GM18511 (cell line): Measurements from ENCODE around the gene HAVCR2.

ENCODE experiments used
- ATAC-seq: cut with Tn5 transposase; IDR thresholded peaks from one replicate; pipeline ENCODE4 v1.9.1; 2021; ENCODE audit warnings: mild to moderate bottlenecking, moderate library complexity; ENCODE audit not compliant: unreplicated experiment

HAVCR2 gene

GRCh38 chr5:157108976-157109375 lies at the start of gene HAVCR2:
Gene HAVCR2, minus strand, starts transcription at chr5:157109044. Its CDS starts 61 bp downstream, at chr5:157108983.
- ATAC-seq = peak; percentile 86

GRCh38 chr5:157157293-157157891 lies 48.5 kb upstream of the HAVCR2 start:
- no peak for ATAC-seq

- ATAC-seq = no peak
Measured at GRCh38 chr5:157155297-157155696, 46.5 kb upstream of the HAVCR2 start.

GRCh38 chr5:157150995-157151394 lies 42.2 kb upstream of the HAVCR2 start:
- no peak for ATAC-seq

GRCh38 chr5:157148734-157149615 lies 40.1 kb upstream of the HAVCR2 start:
- ATAC-seq = peak; percentile 83

- peak; percentile 47 for ATAC-seq
Measured at GRCh38 chr5:157143127-157143971, 34.5 kb upstream of the HAVCR2 start.

GRCh38 chr5:157142317-157143126 lies 33.7 kb upstream of the HAVCR2 start, which contains the start of gene MED7:
Gene MED7, minus strand, starts transcription at chr5:157142865. Its CDS starts 3,434 bp downstream, at chr5:157139431.
- peak; percentile 100 for ATAC-seq

- ATAC-seq = no peak
Measured at GRCh38 chr5:157137691-157138090, 28.8 kb upstream of the HAVCR2 start.

- ATAC-seq = no peak
Measured at GRCh38 chr5:157132281-157132612, 23.4 kb upstream of the HAVCR2 start.

- peak; percentile 42 for ATAC-seq
Measured at GRCh38 chr5:157130925-157131324, 22.1 kb upstream of the HAVCR2 start.

- no peak for ATAC-seq
Measured at GRCh38 chr5:157121709-157122108, 12.9 kb upstream of the HAVCR2 start.

GRCh38 chr5:157120102-157120501 lies 11.3 kb upstream of the HAVCR2 start:
- no peak for ATAC-seq

GRCh38 chr5:157116483-157116954 lies 7.7 kb upstream of the HAVCR2 start:
- peak; percentile 76 for ATAC-seq

GRCh38 chr5:157115502-157115901 lies 6.7 kb upstream of the HAVCR2 start:
- no peak for ATAC-seq

GRCh38 chr5:157115012-157115411 lies 6.2 kb upstream of the HAVCR2 start:
- no peak for ATAC-seq

- no peak for ATAC-seq
Measured at GRCh38 chr5:157113002-157113401, 4.2 kb upstream of the HAVCR2 start.

- ATAC-seq = peak; percentile 81
Measured at GRCh38 chr5:157109744-157110143, 900 bp upstream of the HAVCR2 start.

- no peak for ATAC-seq
Measured at GRCh38 chr5:157107508-157107907, 1.3 kb downstream of the HAVCR2 start.

GRCh38 chr5:157106630-157107461 lies 2.0 kb downstream of the HAVCR2 start:
- no peak for ATAC-seq
